Coronary artery (tissue), 2 donors: ENCODE measurements around the gene BMP8A.
"Not testable (repeated sequence)": the region's sequence is repeated elsewhere in the genome, so short reads cannot be mapped to it uniquely, and the experiment has no call there.

Source experiments
- DNase-seq: peaks from one replicate; pipeline ENCODE4 v3.0.0-alpha.2; 2017; ENCODE audit warnings: low spot score
- H3K27ac ChIP-seq, 2 donors: fragments of 200-600 bp; sonication (generic); one replicate each; pipeline ENCODE4 v1.5.1; 2016 to 2019
- H3K4me3 ChIP-seq: fragments of 200-600 bp; sonication (generic); 2 replicates; pipeline ENCODE4 v1.5.1; 2016; ENCODE audit warnings: mild to moderate bottlenecking, moderate library complexity
- CTCF ChIP-seq: fragments of 200-600 bp; sonication (generic); IDR thresholded peaks from one replicate; pipeline ENCODE4 v1.5.1; 2019; ENCODE audit warnings: antibody characterized with exemption

Gene BMP8A

GRCh38 chr1:39509360-39510009 is 18.0 kb downstream of the BMP8A start:
- Histone ChIP-seq H3K27ac (no peak overlapping the region), H3K4me3 (no peak overlapping the region)
- DNase-seq: no peak
- TF ChIP-seq CTCF: no peak

GRCh38 chr1:39510570-39511186 is 19.2 kb downstream of the BMP8A start:
- DNase-seq, H3K27ac ChIP-seq, H3K4me3 ChIP-seq: not testable (repeated sequence)

GRCh38 chr1:39511477-39511876 is 20.0 kb downstream of the BMP8A start:
- not testable (repeated sequence) for H3K27ac ChIP-seq, H3K4me3 ChIP-seq, DNase-seq

GRCh38 chr1:39512234-39512847 is 20.9 kb downstream of the BMP8A start:
- H3K27ac ChIP-seq, H3K4me3 ChIP-seq, DNase-seq: not testable (repeated sequence)

GRCh38 chr1:39514710-39515124 is 23.3 kb downstream of the BMP8A start:
- DNase-seq, H3K27ac ChIP-seq: not testable (repeated sequence)
- H3K4me3 ChIP-seq: peak overlapping the region; percentile 63

- H3K27ac ChIP-seq, DNase-seq: not testable (repeated sequence)
- peak overlapping the region; percentile 63 for H3K4me3 ChIP-seq
These were observed 24.0 kb downstream of the BMP8A start for GRCh38 chr1:39515131-39516086.

GRCh38 chr1:39516841-39517240 is 25.4 kb downstream of the BMP8A start:
- not testable (repeated sequence) for H3K27ac ChIP-seq, H3K4me3 ChIP-seq, DNase-seq

GRCh38 chr1:39517936-39518335 is 26.5 kb downstream of the BMP8A start:
- H3K4me3 ChIP-seq, H3K27ac ChIP-seq, DNase-seq: not testable (repeated sequence)

GRCh38 chr1:39519376-39519775 is 27.9 kb downstream of the BMP8A start:
- not testable (repeated sequence) for H3K27ac ChIP-seq, H3K4me3 ChIP-seq, DNase-seq

GRCh38 chr1:39522221-39522620 is 30.8 kb downstream of the BMP8A start:
- not testable (repeated sequence) for H3K27ac ChIP-seq, DNase-seq, H3K4me3 ChIP-seq

GRCh38 chr1:39522661-39523567 is 31.5 kb downstream of the BMP8A start:
- TF ChIP-seq CTCF: no peak
- no peak for DNase-seq
- Histone ChIP-seq H3K27ac (no peak overlapping the region), H3K4me3 (no peak overlapping the region)
